ENCODE data around the gene MUC20.

Gene MUC20

DNA sequence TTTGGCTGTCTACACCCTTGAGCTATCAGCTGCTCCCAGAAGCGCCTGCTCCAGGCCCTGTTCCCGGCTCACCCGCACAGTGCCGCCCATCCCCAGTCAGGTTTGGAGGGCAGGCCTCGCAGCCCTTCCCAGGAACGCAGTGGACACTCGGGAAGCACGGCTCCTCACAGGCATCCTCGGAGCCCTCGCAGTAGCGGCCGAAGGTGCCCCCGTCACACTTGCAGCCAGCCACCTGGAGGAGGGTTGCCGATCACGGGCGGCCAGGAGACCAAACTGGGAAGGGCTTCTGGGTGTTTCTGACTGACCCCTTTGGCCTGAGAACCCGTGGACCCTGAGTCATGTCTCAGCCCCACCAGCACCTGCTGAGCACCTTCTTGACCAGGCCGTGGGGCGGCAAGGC is 33.4 kb downstream of the MUC20 start:
- H3K9me3 ChIP-seq, result no peaks in the 10 kb centered on the region
- H3K27me3 ChIP-seq, result peaks cover 37% of the 10 kb centered on the region
- TF ChIP-seq, protein P1, sequence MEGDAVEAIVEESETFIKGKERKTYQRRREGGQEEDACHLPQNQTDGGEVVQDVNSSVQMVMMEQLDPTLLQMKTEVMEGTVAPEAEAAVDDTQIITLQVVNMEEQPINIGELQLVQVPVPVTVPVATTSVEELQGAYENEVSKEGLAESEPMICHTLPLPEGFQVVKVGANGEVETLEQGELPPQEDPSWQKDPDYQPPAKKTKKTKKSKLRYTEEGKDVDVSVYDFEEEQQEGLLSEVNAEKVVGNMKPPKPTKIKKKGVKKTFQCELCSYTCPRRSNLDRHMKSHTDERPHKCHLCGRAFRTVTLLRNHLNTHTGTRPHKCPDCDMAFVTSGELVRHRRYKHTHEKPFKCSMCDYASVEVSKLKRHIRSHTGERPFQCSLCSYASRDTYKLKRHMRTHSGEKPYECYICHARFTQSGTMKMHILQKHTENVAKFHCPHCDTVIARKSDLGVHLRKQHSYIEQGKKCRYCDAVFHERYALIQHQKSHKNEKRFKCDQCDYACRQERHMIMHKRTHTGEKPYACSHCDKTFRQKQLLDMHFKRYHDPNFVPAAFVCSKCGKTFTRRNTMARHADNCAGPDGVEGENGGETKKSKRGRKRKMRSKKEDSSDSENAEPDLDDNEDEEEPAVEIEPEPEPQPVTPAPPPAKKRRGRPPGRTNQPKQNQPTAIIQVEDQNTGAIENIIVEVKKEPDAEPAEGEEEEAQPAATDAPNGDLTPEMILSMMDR (IDR thresholded peaks at IDR 0.05), result no peak

DNA sequence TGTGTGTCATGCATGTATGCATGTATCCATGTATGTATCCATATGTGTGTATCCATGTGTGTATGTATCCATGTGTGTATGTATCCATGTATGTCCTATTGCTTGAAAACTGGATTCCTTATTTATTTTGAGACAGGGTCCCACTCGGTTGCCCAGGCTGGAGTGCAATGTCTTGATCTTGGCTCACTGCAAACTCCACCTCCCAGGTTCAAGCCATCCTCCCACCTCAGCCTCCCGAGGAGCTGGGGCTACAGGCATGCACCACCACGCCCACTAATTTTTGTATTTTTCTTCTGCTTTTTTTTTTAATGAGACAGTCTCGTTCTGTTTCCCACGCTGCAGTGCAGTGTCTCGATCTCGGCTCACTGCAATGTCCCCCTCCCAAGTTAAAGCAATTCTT is 34.1 kb downstream of the MUC20 start:
- H3K27ac ChIP-seq, result no peak overlapping the region
- no peaks in the 10 kb centered on the region for H3K36me3 ChIP-seq
- H3K27me3 ChIP-seq, result peaks cover 42% of the 10 kb centered on the region
- no peaks in the 10 kb centered on the region for H3K4me1 ChIP-seq (ENCODE audit: control insufficient read depth in 1 of 2, insufficient read depth in 1 of 2, low read depth in 1 of 2, low read length in 1 of 2)
- no peaks in the 10 kb centered on the region for H3K9me3 ChIP-seq
- TF ChIP-seq, protein P1 (IDR thresholded peaks at IDR 0.05), result no peak
- no peak overlapping the region for H3K4me3 ChIP-seq (ENCODE audit: low read depth in 1 of 2, low read length in 1 of 2)

More for the DNA sequence above, 33.4 kb downstream of the MUC20 start:
- H3K4me1 ChIP-seq (ENCODE audit: control insufficient read depth in 1 of 2, insufficient read depth in 1 of 2, low read depth in 1 of 2, low read length in 1 of 2), result no peaks in the 10 kb centered on the region
- H3K36me3 ChIP-seq, result no peaks in the 10 kb centered on the region
- no peak overlapping the region for H3K27ac ChIP-seq
- H3K4me3 ChIP-seq (ENCODE audit: low read depth in 1 of 2, low read length in 1 of 2), result no peak overlapping the region

DNA sequence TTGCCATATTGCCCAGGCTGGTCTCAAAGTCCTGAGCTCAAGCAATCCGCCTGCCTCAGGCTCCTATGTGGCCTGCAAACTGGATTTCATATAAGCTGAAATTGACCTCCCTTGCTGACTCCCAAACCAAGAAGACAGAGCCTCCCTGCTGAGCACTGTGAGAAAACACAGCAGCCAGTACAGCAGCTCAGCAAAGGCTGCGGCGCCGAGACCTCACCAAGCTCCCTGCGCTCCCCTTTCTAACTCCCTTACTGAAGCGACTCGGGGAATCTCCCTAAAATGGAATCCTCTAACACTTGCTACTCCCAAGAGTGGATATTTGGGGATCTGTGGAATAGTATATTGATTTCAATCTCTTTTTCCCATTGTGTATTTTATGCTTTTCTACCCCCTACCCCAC is 34.6 kb downstream of the MUC20 start:
- Histone ChIP-seq H3K27ac (no peak overlapping the region), H3K36me3 (no peaks in the 10 kb centered on the region), H3K9me3 (no peaks in the 10 kb centered on the region), H3K4me3 (ENCODE audit: low read depth in 1 of 2, low read length in 1 of 2) (no peak overlapping the region), H3K27me3 (peaks cover 46% of the 10 kb centered on the region), H3K4me1 (ENCODE audit: control insufficient read depth in 1 of 2, insufficient read depth in 1 of 2, low read depth in 1 of 2, low read length in 1 of 2) (no peaks in the 10 kb centered on the region)
- TF ChIP-seq, protein P1 (IDR thresholded peaks at IDR 0.05), result no peak

DNA sequence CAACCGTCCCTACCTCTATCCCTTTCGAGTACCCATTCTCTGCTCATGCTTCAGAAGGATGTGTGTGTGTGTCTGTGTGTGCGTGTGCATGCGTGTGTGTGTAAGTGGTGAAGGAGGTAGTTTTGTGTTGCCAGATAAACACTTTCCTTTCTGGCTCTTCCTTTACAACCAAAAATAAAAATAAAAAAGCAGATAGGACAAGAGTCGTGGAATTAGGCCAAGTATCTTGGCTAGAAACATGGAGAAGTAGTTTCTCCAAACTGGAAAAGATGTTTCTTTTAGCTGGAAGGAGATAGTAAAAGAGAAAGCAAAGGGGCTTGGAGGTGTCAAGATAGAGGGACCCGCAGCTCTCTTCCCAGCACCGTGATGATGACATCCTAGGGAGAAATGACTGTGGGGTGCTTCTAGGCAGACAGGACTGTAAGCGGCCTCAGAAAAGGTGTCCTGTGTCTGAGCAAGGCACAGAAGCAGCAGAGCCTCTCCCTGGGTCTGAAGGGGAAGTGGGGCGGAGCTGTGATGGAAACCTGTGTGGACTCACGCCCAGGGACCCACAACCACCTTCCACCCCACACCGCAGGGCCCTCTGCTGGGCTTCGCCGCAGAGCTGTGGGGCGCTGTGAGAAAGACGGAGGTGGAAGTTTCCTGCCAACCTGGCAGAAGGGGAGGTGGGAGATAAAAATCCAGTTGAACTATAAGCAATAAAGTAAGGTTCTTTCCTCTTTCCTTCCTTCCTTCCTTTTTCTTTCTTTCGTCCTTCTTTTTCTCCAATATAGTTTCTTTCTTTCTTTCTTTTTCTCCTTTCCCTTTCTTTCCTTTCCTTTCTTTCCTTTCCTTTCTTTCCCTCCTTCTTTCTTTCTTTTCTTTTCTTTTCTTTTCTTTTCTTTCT is 35.3 kb downstream of the MUC20 start:
- no peak overlapping the region for H3K27ac ChIP-seq
- TF ChIP-seq, protein P1 (IDR thresholded peaks at IDR 0.05), result no peak
- H3K9me3 ChIP-seq, result no peaks in the 10 kb centered on the region
- no peak overlapping the region for H3K4me3 ChIP-seq (ENCODE audit: low read depth in 1 of 2, low read length in 1 of 2)
- peaks cover 52% of the 10 kb centered on the region for H3K27me3 ChIP-seq
- H3K36me3 ChIP-seq, result no peaks in the 10 kb centered on the region
- no peaks in the 10 kb centered on the region for H3K4me1 ChIP-seq (ENCODE audit: control insufficient read depth in 1 of 2, insufficient read depth in 1 of 2, low read depth in 1 of 2, low read length in 1 of 2)

DNA sequence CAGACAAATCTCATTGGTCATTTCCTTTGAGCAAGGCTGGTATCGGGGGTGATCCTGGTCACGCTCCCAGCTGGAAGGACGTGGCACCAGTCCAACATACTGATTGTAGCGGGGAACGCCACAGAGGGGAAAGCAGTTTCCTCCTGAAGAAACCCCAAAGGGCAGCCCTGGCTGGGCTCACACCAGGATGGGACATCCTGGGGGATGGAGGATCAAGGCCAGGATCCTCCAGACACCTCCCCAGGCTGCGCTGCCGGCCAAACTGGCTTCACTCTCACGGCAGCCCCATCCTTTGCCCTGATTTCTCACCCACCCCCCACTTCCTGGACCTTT is 36.6 kb downstream of the MUC20 start:
- H3K27me3 ChIP-seq, result peaks cover 65% of the 10 kb centered on the region
- no peak overlapping the region for H3K27ac ChIP-seq
- TF ChIP-seq, protein P1 (IDR thresholded peaks at IDR 0.05), result no peak

More for the DNA sequence above, 36.6 kb downstream of the MUC20 start:
- Histone ChIP-seq H3K4me1 (ENCODE audit: control insufficient read depth in 1 of 2, insufficient read depth in 1 of 2, low read depth in 1 of 2, low read length in 1 of 2) (no peaks in the 10 kb centered on the region), H3K9me3 (no peaks in the 10 kb centered on the region), H3K36me3 (no peaks in the 10 kb centered on the region), H3K4me3 (ENCODE audit: low read depth in 1 of 2, low read length in 1 of 2) (no peak overlapping the region)

All from neutrophil (primary cell).